Measurements from ENCODE around the gene PKN1. TPM values are rescaled to one million over a fixed set of nuclear protein-coding genes. Genes with fewer than 3 reads are reported as not detected.
"Not testable (repeated sequence)": the region's sequence is repeated elsewhere in the genome, so short reads cannot be mapped to it uniquely, and the experiment has no call there.

Gene PKN1
- total RNA-seq, 1 donor from 2014 or later = 147 TPM

DNA sequence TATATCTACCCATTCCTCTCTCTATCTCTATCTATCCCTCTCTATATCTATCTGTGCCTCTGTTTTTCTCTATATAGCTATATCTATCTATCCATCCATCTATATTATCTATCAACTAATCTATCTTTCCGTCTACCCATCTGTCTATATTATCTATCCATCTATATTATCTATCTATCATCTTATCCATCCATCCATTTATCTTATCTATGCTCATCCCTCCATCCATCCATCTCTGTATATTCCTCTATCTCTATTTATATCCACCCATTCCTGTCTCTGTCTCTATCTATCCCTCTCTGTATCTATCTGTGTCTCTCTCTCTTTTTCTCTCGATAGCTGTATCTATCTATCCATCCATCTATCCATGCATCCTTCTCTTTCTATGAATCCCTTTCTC is 27.8 kb downstream of the PKN1 start:
- Histone ChIP-seq H3K9me3 (no peaks in the 10 kb centered on the region), H3K36me3 (peaks cover 92% of the 10 kb centered on the region), H3K4me3 (no peak overlapping the region), H3K4me1 (no peaks in the 10 kb centered on the region), H3K27me3 (ENCODE audit: low read depth) (no peaks in the 10 kb centered on the region), H3K27ac (no peak overlapping the region)
- ATAC-seq (no peak), DNase-seq (no peak)
- TF ChIP-seq, protein P1, sequence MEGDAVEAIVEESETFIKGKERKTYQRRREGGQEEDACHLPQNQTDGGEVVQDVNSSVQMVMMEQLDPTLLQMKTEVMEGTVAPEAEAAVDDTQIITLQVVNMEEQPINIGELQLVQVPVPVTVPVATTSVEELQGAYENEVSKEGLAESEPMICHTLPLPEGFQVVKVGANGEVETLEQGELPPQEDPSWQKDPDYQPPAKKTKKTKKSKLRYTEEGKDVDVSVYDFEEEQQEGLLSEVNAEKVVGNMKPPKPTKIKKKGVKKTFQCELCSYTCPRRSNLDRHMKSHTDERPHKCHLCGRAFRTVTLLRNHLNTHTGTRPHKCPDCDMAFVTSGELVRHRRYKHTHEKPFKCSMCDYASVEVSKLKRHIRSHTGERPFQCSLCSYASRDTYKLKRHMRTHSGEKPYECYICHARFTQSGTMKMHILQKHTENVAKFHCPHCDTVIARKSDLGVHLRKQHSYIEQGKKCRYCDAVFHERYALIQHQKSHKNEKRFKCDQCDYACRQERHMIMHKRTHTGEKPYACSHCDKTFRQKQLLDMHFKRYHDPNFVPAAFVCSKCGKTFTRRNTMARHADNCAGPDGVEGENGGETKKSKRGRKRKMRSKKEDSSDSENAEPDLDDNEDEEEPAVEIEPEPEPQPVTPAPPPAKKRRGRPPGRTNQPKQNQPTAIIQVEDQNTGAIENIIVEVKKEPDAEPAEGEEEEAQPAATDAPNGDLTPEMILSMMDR (IDR thresholded peaks at IDR 0.05) = no peak
- intact Hi-C loops (cut with DNase I) = no loop called here

DNA sequence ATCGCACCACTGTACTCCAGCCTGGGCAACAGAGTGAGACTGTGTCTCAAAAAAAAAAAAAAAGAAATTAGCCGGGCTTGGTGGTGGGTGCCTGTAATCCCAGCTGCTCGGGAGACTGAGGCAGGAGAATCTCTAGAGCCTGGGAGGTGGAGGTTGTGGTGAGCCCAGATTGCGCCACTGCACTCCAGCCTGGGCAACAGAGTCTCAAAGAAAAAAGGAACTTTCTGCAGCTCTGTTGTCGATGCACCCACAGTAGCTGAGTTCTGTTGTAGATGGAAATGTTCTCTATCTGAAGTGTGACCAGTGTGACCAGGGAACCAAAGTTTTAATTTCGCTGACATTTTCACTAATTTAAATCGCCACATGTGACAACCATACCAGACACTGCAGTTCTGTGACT is 29.3 kb downstream of the PKN1 start:
- peaks cover 99% of the 10 kb centered on the region for H3K36me3 ChIP-seq
- ATAC-seq; H3K27ac ChIP-seq; H3K27me3 ChIP-seq (ENCODE audit: low read depth); H3K4me1 ChIP-seq; intact Hi-C loops (cut with DNase I); DNase-seq; H3K4me3 ChIP-seq; H3K9me3 ChIP-seq: not testable (repeated sequence)

DNA sequence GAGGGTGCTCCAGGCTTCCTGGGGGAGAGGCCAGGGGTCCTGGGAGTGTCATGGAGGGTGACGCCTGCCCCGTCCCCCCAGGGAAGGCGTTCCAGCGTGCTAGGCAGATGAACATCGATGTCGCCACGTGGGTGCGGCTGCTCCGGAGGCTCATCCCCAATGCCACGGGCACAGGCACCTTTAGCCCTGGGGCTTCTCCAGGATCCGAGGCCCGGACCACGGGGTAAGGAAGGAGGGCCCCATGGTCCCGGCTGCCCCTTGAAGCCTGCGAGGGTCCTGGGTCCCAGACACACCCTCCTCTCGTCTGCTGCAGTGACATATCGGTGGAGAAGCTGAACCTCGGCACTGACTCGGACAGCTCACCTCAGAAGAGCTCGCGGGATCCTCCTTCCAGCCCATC is 30.6 kb downstream of the PKN1 start:
- TF ChIP-seq, protein P1 (IDR thresholded peaks at IDR 0.05) = no peak
- intact Hi-C loops (cut with DNase I) = no loop called here
- Histone ChIP-seq H3K27ac (no peak overlapping the region), H3K4me1 (no peaks in the 10 kb centered on the region), H3K9me3 (no peaks in the 10 kb centered on the region), H3K4me3 (no peak overlapping the region), H3K36me3 (peaks cover 100% of the 10 kb centered on the region), H3K27me3 (ENCODE audit: low read depth) (no peaks in the 10 kb centered on the region)
- DNase-seq (no peak), ATAC-seq (no peak)

DNA sequence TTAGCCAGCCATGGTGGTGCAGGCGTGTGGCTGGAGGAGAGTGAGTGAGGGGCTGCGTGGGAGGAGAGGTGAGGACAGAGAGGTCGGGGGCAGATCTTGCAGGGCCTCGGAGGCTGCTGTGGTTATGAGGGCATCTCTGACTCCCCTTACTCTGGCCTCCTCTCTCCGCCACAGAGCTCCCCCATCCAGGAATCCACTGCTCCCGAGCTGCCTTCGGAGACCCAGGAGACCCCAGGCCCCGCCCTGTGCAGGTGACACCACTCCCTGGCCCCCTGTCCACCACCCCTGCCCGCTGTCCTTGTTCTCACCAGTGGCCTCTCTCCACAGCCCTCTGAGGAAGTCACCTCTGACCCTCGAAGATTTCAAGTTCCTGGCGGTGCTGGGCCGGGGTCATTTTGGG is 34.3 kb downstream of the PKN1 start:
- DNase-seq (no peak), ATAC-seq (no peak)
- Histone ChIP-seq H3K4me3 (no peak overlapping the region), H3K9me3 (no peaks in the 10 kb centered on the region), H3K4me1 (peaks cover 6% of the 10 kb centered on the region), H3K27ac (no peak overlapping the region), H3K27me3 (ENCODE audit: low read depth) (peaks cover 2% of the 10 kb centered on the region), H3K36me3 (peaks cover 92% of the 10 kb centered on the region)
- TF ChIP-seq, protein P1 (IDR thresholded peaks at IDR 0.05) = no peak
- intact Hi-C loops (cut with DNase I) = no loop called here

DNA sequence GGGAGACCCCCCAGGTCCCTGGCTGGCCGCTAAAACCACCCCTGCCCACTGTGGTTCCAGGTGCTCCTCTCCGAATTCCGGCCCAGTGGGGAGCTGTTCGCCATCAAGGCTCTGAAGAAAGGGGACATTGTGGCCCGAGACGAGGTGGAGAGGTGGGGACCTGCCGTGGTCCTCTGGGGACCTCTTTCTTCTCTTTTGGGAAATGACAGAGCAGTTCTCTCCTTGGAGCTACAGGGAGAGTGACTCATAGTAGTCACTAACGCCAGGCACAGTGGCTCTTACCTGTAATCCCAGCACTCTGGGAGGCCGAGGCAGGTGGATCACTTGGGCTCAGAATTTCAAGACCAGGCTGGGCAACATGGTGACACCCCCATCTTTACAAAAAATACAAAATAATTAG is 34.7 kb downstream of the PKN1 start:
- H3K27ac ChIP-seq = no peak overlapping the region
- H3K4me3 ChIP-seq = no peak overlapping the region
- H3K9me3 ChIP-seq = no peaks in the 10 kb centered on the region
- peaks cover 9% of the 10 kb centered on the region for H3K4me1 ChIP-seq
- TF ChIP-seq, protein P1 (IDR thresholded peaks at IDR 0.05) = no peak
- H3K36me3 ChIP-seq = peaks cover 88% of the 10 kb centered on the region
- no peak for DNase-seq
- ATAC-seq = no peak
- intact Hi-C loops (cut with DNase I) = no loop called here
- H3K27me3 ChIP-seq (ENCODE audit: low read depth) = peaks cover 6% of the 10 kb centered on the region

DNA sequence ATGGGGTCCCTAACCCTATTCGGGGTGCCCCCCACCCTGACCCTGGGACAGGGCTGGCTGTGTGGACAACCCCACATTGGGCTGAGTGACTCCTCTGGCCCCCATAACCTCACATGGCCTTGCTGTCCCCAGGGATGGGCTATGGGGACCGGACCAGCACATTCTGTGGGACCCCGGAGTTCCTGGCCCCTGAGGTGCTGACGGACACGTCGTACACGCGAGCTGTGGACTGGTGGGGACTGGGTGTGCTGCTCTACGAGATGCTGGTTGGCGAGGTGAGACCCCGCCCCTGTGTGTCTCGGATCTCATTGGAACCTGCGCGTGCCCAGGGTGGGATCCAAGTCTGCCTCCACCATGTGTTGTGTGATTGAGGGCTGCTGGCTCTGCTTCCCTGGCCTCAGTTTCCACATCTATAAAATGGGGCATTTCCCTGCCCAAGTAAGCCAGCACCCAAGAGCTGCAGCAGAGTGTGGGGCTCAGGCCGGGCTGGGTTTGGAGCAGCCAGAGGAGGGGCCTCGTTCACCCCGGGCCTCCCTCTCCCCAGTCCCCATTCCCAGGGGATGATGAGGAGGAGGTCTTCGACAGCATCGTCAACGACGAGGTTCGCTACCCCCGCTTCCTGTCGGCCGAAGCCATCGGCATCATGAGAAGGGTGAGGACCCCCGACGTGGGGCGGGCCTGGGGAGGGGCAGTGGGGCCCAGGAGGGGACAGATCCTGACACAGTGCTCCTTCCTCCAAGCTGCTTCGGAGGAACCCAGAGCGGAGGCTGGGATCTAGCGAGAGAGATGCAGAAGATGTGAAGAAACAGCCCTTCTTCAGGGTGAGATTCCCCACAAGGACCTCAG is 37.1 kb downstream of the PKN1 start:
- H3K4me1 ChIP-seq = peaks cover 20% of the 10 kb centered on the region
- DNase-seq = no peak
- peaks cover 24% of the 10 kb centered on the region for H3K27me3 ChIP-seq (ENCODE audit: low read depth)
- H3K4me3 ChIP-seq = no peak overlapping the region
- ATAC-seq = no peak
- TF ChIP-seq, protein P1 (IDR thresholded peaks at IDR 0.05) = no peak
- no peaks in the 10 kb centered on the region for H3K9me3 ChIP-seq
- H3K27ac ChIP-seq = no peak overlapping the region
- intact Hi-C loops (cut with DNase I) = no loop called here
- peaks cover 64% of the 10 kb centered on the region for H3K36me3 ChIP-seq
